Stimulated activated naive CD4-positive, alpha-beta T cell treated with Interleukin-2 at 50 U/mL for 16 hours (primary cell): ENCODE data around the gene GFRA4.
"Not testable (repeated sequence)": the region's sequence is repeated elsewhere in the genome, so short reads cannot be mapped to it uniquely, and the experiment has no call there.

ENCODE experiments used
- DNase-seq: peaks from one replicate; lab custom pipeline; 2025; lab: John Stamatoyannopoulos, UW

Gene GFRA4

DNA sequence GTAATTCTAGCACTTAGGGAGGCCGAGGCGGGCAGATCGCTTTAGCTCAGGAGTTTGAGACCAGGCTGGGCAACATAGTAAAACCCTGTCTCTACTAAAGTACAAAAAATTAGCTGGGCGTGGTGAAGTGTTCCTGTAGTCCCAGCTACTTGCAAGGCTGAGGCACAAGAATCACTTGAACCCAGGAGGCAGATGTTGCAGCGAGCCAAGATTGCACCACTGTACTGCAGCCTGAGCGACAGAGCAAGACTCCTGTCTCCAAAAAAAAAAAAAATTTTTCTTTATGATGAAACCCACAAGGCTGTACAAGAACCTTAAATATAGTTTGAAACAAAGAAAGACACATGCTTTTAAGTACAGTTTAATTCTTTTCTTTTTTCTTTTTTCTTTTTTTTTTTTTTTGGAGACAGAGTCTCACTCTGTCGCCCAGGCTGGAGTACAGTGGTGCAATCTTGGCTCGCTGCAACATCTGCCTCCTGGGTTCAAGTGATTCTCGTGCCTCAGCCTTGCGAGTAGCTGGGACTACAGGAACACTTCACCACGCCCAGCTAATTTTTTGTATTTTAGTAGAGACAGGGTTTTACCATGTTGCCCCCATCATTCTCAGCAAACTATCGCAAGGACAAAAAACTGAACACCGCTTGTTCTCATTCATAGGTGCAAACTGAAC is 47.9 kb downstream of the GFRA4 start:
- DNase-seq: not testable (repeated sequence)

DNA sequence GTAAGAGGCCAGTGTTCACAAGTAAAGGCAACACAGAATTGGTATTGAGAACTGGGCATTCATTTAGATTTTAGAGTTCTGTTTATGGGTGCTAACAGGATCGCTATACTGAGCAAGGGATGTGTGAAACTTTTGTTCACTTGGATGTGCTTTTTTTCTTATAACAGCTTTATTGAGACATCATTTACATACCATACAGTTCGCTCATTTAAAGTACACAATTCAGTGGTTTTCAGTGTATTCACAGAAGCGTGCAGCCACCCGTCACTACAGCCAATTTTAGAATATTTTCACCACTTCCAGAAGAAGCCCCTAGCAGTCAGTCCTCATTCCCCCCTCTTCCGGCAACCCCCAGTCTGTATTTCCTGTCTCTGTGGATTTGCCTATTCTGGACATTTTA is 48.7 kb downstream of the GFRA4 start:
- DNase-seq: no peak

DNA sequence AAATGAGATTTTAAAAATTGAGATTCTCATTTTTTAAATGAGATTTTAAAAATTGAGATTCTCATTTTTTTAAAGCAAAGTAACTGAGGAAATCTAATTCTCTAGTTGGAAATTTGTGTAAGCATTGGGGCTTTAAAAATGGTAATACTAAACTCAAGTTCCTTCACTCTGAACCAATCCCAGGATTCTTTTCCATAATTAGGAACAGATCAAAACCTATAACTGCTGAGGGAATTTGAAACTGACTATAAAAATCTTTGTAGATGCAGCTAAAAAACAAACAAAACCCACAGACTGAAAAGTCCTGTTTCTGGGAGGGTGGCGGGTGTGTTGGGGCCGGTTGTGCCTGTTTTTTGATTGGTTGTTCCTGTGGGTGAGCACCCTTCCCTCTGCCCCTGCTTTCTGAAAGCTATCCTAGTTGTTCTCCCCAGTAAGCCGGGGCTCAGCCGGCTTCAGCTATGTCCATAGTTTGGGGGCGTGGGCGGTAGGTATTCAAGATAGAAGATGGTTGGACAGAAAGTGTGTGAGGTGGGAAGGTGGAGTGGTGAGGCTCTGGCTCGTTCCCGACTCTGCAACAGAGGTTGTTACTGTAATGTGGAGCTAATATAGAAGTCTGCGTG is 49.3 kb downstream of the GFRA4 start:
- no peak for DNase-seq

DNA sequence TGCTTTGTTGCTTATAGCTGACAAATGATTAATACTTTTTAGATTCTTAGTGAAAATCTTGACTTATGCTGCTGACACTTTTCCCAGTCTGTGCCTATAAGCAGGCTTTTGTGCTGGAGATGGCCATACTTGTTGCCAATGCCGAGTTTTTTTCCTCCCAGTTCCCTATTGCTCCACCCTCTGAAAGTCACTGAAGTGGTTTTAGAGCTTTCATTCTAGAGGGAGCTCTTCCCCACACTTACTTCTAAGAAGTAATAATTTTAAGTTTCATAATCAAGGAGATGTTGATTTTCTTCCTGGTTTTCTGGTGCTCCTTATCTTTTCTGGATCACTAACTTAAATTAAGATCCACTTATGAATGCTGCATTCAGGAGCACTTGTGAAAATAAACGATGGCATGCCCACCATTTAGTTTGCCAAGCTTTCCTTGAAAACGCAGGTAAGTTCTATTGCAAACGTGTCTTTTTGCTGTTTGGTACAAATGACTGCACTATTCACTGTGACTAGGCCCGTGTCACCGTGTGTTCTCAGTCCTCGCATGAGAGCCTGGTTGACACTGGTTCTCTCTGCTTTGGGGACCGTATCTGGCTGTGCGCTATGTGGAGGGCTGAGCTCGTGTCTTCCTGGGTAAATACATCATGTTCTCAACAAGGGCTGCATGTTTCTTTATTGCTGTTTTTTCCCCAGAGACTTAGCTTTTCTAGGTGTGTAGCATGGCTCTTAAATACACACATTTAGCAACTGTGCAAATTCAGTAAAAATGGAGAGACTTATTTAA is 50.2 kb downstream of the GFRA4 start:
- no peak for DNase-seq

DNA sequence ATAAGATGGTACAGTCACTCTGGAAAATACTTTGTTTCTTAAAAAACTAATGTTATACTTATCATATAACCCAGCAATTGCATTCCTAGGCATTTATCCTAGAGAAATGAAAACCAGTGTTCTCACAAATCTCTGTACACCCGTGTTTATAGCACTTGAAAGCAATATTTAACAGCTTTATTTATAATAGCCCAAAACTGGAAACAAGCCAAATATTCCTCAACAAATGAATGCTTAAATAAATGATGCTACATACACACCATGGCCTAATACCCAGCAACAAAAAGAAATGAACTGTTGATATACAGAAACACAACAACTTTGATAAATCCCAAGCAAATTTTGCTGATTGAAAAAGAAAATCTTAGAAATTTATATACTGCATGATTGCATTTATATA is 51.3 kb downstream of the GFRA4 start:
- no peak for DNase-seq
